Upper lobe of right lung (tissue), 1 donor: ENCODE data around the gene KANK2. TPM values are rescaled to one million over a fixed set of nuclear protein-coding genes. Genes with fewer than 3 reads are reported as not detected.
A peak's percentile ranks its signal among the peaks of the same experiment; 100 is the strongest.

Experiments used
- ATAC-seq: fragments of 200-7000 bp; cut with Tn5 transposase; one replicate; pipeline ENCODE4 v1.9.1; 2020; ENCODE audit warnings: mild to moderate bottlenecking, moderate library complexity
- DNase-seq: peaks from one replicate; pipeline ENCODE4 v3.0.0-alpha.2; 2020
- H3K27ac ChIP-seq: fragments of 200-600 bp; one replicate; pipeline ENCODE4 v1.8.0; 2022
- H3K27me3 ChIP-seq: fragments of 200-600 bp; one replicate; pipeline ENCODE4 v1.8.0; 2022; ENCODE audit warnings: mild to moderate bottlenecking
- H3K36me3 ChIP-seq: fragments of 200-600 bp; one replicate; pipeline ENCODE4 v1.8.0; 2022
- H3K4me1 ChIP-seq: fragments of 200-600 bp; one replicate; pipeline ENCODE4 v1.8.0; 2022
- H3K4me3 ChIP-seq: fragments of 200-600 bp; one replicate; pipeline ENCODE4 v1.8.0; 2022; ENCODE audit warnings: mild to moderate bottlenecking
- H3K9me3 ChIP-seq: fragments of 200-600 bp; one replicate; pipeline ENCODE4 v1.8.0; 2022
- intact Hi-C: fragments of 100-400 bp; cut with DNase I; formaldehyde crosslinking; loops from one replicate; pipeline ENCODE4 v1.11.0; 2022
- total RNA-seq: library from RNA; stranded (reverse); fragmentation: NEBNext Ultra II Directional; extraction: Animal tissue kit (Norgen Biotek cat#: 25700); gene quantifications from one replicate; pipeline ENCODE4 v1.2.1, GENCODE V29; 2021
- TF ChIP-seq, protein P1 (sequence below): fragments of 200-600 bp; IDR thresholded peaks from one replicate; pipeline ENCODE4 v1.8.0; 2022; ENCODE audit warnings: antibody characterized with exemption
- donor health status: DM: no; HTN: yes; CAD: no; lungs with severe emphysema.

The KANK2 gene
- total RNA-seq, 1 donor from 2014 or later = 268 TPM

DNA sequence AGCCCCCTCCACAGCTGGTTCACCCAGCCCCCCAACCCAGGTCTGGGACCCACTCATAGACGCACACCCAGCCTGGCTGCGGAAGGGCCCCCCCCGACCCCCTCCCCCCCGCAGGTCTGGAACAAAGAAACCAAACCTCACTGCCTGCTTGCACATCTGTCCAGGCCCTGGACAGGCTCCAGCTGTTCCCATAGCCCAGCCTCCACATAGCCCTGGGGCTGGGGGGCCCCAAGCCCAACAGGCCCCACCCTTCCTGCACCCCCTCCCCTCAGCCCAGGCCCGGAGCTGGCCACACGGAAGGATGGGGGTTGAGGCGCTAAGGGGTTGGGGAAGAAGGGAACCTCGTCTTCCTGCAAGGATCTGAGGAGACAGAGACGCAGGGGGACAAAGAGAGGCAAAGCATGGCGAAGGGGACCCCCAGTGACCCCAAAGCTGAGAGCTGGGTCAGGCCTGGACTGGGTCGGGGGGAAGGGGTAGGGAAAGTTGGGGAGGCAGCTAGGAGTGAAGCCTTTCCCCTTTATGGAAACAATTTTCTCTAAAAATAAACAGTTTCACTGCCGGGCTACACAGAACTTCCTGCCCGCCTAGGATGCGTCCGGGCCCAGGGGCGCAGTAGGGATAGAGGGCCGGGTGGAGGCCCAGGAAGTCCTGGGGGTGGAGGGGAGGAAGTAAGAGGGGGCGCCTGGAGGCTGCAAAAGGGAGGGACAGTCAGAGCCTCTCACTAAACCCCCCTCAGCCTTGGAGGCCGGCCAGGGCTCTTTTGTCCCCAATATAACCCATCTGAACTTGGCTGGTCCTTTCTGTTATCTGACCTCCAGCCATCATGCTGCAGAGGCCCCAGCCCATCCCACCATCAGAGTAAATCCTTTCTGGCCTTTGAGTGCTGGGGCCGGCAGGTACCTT lies 2.4 kb downstream of the KANK2 start:
- Histone ChIP-seq H3K4me3 (peak overlapping the region; percentile 63), H3K27ac (peak overlapping the region; percentile 55), H3K27me3 (no peaks in the 10 kb centered on the region), H3K4me1 (peaks cover 57% of the 10 kb centered on the region), H3K9me3 (no peaks in the 10 kb centered on the region), H3K36me3 (peaks cover 43% of the 10 kb centered on the region)
- TF ChIP-seq, protein P1, sequence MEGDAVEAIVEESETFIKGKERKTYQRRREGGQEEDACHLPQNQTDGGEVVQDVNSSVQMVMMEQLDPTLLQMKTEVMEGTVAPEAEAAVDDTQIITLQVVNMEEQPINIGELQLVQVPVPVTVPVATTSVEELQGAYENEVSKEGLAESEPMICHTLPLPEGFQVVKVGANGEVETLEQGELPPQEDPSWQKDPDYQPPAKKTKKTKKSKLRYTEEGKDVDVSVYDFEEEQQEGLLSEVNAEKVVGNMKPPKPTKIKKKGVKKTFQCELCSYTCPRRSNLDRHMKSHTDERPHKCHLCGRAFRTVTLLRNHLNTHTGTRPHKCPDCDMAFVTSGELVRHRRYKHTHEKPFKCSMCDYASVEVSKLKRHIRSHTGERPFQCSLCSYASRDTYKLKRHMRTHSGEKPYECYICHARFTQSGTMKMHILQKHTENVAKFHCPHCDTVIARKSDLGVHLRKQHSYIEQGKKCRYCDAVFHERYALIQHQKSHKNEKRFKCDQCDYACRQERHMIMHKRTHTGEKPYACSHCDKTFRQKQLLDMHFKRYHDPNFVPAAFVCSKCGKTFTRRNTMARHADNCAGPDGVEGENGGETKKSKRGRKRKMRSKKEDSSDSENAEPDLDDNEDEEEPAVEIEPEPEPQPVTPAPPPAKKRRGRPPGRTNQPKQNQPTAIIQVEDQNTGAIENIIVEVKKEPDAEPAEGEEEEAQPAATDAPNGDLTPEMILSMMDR = no peak
- no peak for DNase-seq
- intact Hi-C loops = no loop called here
- no peak for ATAC-seq

DNA sequence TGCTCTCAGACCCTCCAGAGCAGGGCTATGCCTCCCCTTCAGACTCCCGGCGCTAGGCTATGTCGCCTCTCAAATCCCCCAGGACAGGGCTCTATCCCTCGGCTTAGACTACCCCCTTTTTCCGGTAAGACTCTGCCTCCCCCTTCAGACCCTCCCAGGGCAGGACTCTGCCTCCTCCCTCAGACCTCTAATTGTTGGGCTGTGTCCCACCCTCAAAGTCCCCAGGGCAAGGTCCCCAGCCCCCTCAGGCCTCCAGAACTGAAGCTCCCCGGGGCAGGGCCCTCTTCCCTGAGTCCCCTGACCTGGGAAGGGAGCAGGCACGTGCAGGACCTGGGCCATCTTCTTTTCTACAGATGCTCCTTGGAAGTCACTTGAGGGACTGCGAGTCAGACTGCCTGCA lies 3.2 kb downstream of the KANK2 start:
- Histone ChIP-seq H3K4me3 (peak overlapping the region; percentile 63), H3K4me1 (peaks cover 65% of the 10 kb centered on the region), H3K27me3 (no peaks in the 10 kb centered on the region), H3K9me3 (no peaks in the 10 kb centered on the region), H3K36me3 (peaks cover 43% of the 10 kb centered on the region), H3K27ac (peak overlapping the region; percentile 55)
- ATAC-seq (no peak), DNase-seq (no peak)
- intact Hi-C loops = no loop called here
- TF ChIP-seq, protein P1 = no peak

DNA sequence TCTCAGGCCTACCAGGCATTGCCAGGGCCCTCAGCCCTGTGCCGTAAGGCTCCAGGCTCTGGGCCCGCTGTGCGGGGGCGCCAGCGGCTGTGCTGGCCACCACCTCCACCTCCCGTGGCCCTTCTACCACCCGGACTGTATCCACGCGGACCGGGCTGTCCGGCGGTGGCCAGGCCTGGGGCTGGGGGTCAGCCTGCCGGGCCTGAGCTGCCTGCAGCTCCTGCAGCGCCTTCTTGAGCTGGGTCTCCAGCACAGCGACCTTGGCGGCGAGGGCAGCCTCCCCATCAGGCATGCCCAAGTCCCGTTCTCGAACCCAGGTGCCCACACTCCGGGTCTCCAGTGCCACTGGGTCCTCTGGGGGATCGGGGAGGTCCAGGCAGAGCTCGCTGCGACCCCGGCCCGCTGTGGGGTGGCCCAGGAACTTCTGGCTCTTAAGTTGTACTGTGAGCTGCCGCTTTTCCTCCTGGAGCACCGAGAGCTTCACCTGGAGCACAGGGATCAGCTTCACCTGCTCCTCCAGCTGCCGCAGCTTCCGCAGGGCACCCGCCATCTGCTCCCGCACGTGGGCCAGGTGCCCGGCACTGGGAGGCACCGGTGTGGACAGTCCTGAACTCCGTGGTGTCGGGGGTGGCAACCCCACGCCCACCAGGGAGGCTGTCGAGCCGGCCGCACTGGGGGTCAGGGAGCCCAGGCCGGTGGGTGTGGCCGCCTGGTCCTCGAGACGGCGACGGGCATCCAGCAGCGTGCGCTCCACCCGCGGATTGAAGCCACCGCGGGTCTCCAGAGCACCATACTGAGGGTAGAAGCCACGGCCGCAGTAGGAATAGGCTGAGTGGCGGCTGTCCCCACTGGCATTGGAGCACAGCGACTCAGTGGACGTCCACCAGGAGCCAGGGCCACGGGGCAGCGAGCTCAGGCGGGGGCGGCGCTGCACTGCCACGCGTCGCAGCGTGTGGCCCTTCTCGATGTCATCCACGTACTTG lies 4.1 kb downstream of the KANK2 start:
- H3K36me3 ChIP-seq = peaks cover 49% of the 10 kb centered on the region
- TF ChIP-seq, protein P1 = no peak
- H3K27me3 ChIP-seq = no peaks in the 10 kb centered on the region
- DNase-seq (no peak), ATAC-seq (no peak)
- intact Hi-C loops = no loop called here
- no peaks in the 10 kb centered on the region for H3K9me3 ChIP-seq
- H3K27ac ChIP-seq = peak overlapping the region; percentile 55
- peaks cover 67% of the 10 kb centered on the region for H3K4me1 ChIP-seq
- no peak overlapping the region for H3K4me3 ChIP-seq

DNA sequence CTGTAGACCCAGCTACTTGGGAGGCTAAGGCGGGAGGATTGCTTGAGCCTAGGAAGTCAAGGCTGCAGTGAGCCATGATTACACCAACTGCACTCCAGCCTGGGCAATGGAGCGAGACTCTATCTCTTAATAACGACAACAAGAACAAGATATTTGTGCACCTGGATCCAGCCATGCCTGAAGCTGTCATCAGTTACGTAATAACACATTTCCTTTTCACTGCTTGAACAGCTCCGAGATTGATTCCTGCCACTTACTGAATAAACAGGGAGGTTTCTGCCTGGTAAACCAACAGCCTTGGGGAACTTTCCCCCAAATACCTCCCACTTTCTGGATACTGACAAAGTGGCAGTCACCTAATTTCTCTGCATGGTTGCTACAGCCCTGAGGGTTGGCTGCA lies 5.4 kb downstream of the KANK2 start:
- Histone ChIP-seq H3K4me3 (no peak overlapping the region), H3K27ac (no peak overlapping the region), H3K27me3 (no peaks in the 10 kb centered on the region), H3K9me3 (no peaks in the 10 kb centered on the region), H3K36me3 (peaks cover 61% of the 10 kb centered on the region), H3K4me1 (peaks cover 63% of the 10 kb centered on the region)
- intact Hi-C loops = no loop called here
- ATAC-seq = no peak
- TF ChIP-seq, protein P1 = no peak
- no peak for DNase-seq

DNA sequence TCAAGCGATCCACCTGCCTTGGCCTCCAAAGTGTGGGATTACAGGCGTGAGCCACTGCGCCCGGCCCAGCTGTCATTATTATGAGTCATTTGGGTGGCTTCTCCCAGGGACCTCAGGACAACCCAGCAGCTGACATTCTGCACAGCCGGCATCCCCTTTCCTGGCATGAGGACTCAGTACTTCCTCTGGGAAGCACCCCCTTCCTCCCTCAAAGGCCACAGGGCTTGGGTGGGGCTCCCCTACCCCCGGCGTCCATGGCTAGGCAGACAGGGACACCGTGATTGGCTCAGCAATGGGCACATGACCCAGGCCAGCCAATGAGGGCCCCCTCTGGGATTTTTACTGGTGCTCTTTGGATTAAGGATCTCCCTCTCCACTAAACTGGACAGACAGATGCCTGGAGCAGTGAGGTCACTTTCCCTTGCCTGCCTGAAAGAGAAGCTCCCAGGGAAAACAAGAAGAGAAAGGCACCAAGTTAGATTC lies 6.0 kb downstream of the KANK2 start:
- H3K36me3 ChIP-seq = peaks cover 67% of the 10 kb centered on the region
- no peaks in the 10 kb centered on the region for H3K27me3 ChIP-seq
- peaks cover 60% of the 10 kb centered on the region for H3K4me1 ChIP-seq
- intact Hi-C loops = no loop called here
- H3K4me3 ChIP-seq = no peak overlapping the region
- no peak for DNase-seq
- H3K9me3 ChIP-seq = no peaks in the 10 kb centered on the region
- peak overlapping the region; percentile 60 for H3K27ac ChIP-seq
- TF ChIP-seq, protein P1 = no peak
- peak; percentile 74 for ATAC-seq
